Islet precursor cell (in vitro differentiated cells): Measurements from ENCODE around the gene KIF18B.

Experiments used
- DNase-seq: peaks from one replicate; pipeline ENCODE4 v3.0.0-alpha.2; 2018

Gene KIF18B

GRCh38 chr17:44947461-44948314 is at the start of gene KIF18B:
KIF18B (minus strand) TSS chr17:44947773; CDS start chr17:44936344, 11,429 bp downstream.
- peak; percentile 98 for DNase-seq

DNA sequence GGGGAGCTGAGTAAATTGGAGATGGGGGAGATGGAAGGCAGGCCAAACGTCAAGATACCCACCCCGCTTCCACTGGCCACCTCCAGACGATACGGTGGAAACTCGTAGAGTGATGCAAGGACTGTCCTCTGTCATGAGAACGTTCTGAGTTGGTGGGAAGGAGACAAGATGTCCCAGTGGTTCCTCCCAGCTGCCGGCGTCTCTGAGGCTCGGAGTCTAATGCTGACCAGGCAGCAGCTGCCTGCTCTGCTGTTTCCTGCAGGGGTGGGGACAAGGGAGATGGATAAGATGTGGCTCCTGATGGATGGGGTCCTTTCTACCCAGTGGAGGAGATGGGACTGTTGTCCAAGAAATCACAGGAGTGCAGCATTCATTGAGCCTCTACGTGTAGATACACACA is 48.7 kb upstream of the KIF18B start:
- DNase-seq: no peak

GRCh38 chr17:44995436-44996001 is 47.9 kb upstream of the KIF18B start:
- no peak for DNase-seq

GRCh38 chr17:44992242-44992939 is 44.8 kb upstream of the KIF18B start:
- DNase-seq: no peak

GRCh38 chr17:44990994-44991393 is 43.4 kb upstream of the KIF18B start:
- DNase-seq: no peak

- no peak for DNase-seq
Measured at GRCh38 chr17:44989552-44990138, 42.1 kb upstream of the KIF18B start.

- no peak for DNase-seq
Measured at GRCh38 chr17:44988044-44988942, 40.7 kb upstream of the KIF18B start.

- DNase-seq: no peak
Measured at GRCh38 chr17:44983563-44983962, 36.0 kb upstream of the KIF18B start.

GRCh38 chr17:44982113-44982702 is 34.6 kb upstream of the KIF18B start:
- no peak for DNase-seq

DNA sequence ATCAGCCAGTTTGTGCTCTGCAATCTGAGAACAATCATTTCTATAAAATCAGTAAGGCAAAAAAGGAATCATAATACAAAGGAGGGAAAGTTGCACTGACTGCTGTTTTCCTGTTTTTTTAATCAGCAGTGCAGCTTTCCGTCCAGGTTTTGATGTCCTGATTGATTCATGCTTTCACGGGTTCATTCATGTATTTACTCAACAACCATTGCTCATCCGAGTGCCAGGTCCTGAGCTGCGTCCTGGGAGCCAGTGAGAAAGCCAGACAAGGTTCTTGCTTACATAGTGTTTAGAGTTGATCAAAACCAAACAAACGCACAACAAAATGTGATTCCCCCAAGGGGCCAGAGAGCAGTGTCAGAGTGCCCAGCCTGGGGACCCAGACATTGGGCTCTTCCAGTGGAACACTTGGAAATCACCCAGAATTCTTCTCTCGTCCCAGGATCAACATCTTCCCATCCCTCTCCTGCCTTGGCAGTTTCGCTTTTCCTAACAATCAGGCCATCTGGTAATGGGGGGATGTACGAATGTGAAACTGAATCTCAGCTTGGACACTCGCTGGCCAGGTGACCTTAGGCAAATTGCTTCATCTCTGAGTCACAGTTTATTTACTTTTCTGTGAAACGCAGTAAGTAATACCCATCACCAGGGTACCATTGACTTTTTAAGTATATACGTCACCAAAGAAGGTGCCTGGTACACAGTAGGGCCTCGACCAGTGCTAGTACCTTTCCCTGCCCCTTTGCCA is 33.8 kb upstream of the KIF18B start:
- no peak for DNase-seq

DNA sequence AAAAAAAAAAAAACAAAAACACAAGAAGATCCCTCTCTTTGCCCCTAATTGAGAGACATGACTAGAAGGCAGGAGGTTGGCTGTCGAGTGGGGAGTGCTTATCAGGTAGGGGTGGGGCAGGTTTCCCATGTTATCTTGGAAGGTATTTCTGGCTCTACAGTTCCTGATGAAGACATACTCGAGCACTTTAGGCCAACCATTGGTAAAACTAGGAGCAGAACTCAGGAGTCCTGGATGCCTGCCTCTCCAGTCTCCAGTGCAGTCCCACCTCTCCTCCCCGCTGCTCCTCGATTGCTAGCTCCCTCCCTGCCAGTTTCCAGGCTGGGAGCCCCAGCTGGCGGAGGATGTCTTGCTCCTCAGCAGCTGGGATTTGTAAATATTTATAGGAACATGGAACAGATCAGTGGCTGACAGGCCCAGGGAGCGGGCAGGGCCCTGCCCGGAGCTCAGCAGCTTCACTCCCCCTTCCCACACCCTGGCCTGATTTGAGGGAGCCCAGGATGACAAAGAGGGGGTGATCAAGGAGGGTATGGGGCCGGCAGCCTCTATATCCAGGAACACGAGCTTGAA is 31.9 kb upstream of the KIF18B start:
- DNase-seq: no peak

DNA sequence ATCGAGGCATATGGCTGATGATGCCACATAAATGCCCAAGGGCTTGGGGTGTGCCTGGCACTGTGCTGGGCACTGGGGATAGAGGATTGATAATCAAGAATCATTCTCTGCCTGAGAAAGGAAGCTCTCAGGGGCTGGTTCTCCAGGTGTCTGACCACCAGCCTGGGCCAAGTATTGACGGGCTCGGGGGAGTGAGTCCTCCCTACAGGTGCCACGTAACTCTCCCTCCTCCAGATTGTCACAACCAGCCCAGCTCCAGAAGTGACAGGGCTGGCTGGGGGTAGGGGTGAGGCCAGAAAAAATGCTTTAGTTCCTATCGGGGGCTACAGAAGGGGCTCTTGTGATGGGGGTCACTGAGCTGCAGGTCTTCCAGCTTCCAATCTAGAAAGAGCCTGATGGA is 31.2 kb upstream of the KIF18B start:
- DNase-seq: no peak

DNA sequence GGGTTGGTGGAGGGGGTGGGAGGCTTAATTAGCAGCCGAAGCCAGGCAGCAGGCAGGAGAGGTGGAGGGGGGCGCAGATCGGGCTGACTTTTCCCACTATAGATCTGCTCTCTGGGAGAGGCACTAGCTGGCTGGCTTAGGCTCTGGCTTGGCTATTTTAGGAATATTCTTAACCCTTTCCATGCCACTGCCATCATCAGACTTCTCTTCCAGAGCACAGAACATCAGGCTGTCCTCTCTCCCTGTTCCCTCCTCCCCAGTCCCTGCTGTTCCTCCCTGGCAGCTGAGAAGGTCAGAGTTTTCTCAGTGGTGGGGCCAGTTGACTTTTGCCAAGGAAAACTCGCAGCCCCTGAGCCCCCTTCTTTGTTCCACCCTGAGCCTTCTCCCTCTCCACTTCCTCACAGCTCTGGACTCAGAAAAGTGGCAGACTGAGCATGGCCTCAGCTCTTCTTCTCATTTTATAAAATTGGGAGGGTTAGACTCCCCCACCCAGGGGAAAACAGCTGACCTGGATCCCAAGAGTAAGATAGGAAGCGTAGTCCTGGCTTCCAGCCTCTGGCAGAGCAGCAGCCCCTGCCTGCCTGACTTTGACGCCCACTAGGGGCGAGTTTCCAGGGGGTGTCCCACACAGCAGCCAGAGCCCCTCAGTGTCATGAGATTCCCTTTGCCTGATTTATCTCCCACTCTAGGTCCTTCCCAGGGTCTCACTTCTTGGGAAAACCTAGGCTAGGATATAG is 30.4 kb upstream of the KIF18B start:
- no peak for DNase-seq

DNA sequence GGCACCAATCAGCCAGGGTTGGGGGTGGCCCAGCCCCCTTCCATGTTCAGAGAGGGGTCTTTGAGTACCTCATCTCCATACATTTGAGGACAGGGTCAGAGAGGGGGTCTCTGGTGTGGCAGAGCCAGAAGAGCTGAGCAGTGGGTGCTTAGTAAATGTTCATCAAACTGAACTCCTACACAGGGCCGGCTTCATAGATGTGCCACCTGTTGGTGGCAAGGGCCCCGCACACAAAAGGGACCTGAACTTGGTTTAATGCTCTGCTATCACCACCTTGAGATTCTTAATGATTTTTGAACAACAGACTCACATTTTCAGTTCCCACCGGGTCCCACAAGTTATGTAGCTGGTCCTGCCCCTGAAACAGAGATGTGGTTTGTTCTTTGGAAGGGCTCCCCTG is 29.5 kb upstream of the KIF18B start:
- no peak for DNase-seq

DNA sequence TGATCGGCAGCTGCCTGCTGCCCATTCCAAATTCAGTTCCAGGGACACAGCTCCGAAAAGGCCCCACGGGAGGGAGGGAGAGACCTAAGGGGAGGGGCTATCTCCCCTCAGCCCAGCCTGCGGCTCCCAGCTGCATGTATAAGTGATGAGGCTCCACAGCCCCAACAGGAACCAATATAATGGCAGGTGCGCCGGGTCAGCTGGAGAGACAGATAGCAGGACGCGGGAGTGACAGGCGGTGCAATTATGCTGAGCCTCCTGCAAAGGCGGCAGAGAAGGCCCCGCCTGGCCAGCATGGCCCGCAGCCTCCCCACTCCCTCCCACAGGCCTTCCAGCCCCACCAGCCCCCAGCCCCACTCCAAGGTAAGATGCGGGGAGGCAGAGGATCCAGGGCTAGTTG is 28.6 kb upstream of the KIF18B start:
- no peak for DNase-seq

GRCh38 chr17:44972953-44973352 is 25.4 kb upstream of the KIF18B start:
- DNase-seq: no peak

DNA sequence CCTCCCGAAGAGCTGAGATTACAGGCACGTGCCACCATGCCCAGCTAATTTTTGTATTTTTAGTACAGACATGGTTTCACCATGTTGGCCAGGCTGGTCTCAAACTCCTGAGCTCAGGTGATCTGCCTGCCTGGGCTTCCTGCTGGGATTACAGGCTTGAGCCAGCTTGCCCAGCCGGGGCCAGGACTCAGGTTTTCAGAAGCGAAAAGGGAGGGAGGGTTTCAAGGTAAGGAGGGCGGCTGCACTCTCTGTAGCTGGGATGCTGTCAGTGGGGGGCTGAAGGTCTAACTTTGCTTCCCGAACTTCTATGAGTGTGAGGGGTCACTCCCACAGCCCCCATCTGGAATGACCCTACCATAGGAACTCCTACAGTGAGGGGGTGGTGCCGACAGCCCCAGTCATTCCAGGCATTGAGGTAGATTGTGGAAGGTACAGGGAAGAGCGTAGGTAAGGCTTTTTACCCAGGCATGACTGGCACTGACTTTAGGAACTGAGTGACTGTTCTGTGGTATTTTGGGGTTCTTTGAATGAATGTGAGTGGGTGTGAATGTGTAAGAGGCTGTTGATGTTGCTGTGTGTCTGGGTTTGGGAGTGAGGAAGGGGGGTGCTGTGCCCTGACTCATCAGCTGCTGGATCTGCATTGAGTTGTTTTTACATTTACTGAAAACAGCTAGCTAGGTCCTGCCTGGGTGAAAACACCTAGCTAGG is 24.4 kb upstream of the KIF18B start:
- no peak for DNase-seq

DNA sequence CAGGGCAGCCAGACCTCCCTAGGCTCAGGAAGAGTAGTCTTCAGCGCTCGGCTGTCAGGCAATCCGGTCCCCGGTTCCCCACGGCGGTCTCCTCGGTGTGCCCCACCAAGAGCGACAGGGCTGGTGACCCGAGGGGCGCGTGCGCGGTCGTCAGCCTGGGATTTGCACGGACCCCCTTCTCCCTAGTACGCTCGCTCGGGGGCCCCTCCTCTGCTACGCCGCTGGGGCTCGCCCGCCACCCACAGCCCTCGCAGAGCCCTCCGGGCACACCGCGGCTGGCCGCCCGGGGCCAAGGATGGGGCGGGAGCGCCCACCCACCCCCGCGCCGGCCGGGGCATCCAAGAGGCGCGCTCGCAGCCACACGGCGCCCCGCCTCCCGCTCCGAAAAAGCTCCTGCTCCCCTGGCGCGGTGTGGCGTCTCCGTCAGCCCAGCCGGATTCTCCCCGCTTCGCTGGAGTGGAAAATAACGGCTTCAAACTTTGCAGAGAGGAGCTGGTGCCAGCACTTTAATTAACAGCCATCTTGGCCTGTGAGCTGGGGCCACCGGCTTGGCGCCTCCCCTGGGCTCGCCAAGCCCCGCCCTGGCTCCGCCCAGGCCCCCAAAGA is 22.7 kb upstream of the KIF18B start:
- no peak for DNase-seq

GRCh38 chr17:44969144-44969780 is 21.7 kb upstream of the KIF18B start:
- no peak for DNase-seq
